IPS-15b (cell line): ENCODE data around the gene NEXMIF.
"Not testable (repeated sequence)": the region's sequence is repeated elsewhere in the genome, so short reads cannot be mapped to it uniquely, and the experiment has no call there.

Source experiments
- H3K27me3 ChIP-seq: one replicate; pipeline ENCODE4 v1.6.1; 2013; ENCODE audit warnings: low read length; ENCODE audit not compliant: control insufficient read depth, insufficient read depth
- H3K36me3 ChIP-seq: one replicate; pipeline ENCODE4 v1.6.1; 2013; ENCODE audit warnings: low read length; ENCODE audit not compliant: control insufficient read depth, insufficient read depth
- H3K4me1 ChIP-seq: one replicate; pipeline ENCODE4 v1.6.1; 2013; ENCODE audit warnings: mild to moderate bottlenecking, low read length; ENCODE audit not compliant: control insufficient read depth, insufficient read depth
- H3K4me3 ChIP-seq: one replicate; pipeline ENCODE4 v1.5.1; 2013; ENCODE audit warnings: low read depth, low read length
- H3K9ac ChIP-seq: one replicate; pipeline ENCODE4 v1.6.1; 2013; ENCODE audit warnings: low read depth, mild to moderate bottlenecking, low read length
- H3K9me3 ChIP-seq: one replicate; pipeline ENCODE4 v1.6.1; 2013; ENCODE audit warnings: mild to moderate bottlenecking, low read length; ENCODE audit not compliant: control insufficient read depth, insufficient read depth

The NEXMIF gene

GRCh38 chrX:74892561-74892960 is 32.7 kb downstream of the NEXMIF start:
- Histone ChIP-seq H3K36me3 (no peaks in the 10 kb centered on the region), H3K9ac (no peak overlapping the region), H3K4me1 (no peaks in the 10 kb centered on the region), H3K9me3 (no peaks in the 10 kb centered on the region), H3K4me3 (no peak overlapping the region), H3K27me3 (no peaks in the 10 kb centered on the region)

DNA sequence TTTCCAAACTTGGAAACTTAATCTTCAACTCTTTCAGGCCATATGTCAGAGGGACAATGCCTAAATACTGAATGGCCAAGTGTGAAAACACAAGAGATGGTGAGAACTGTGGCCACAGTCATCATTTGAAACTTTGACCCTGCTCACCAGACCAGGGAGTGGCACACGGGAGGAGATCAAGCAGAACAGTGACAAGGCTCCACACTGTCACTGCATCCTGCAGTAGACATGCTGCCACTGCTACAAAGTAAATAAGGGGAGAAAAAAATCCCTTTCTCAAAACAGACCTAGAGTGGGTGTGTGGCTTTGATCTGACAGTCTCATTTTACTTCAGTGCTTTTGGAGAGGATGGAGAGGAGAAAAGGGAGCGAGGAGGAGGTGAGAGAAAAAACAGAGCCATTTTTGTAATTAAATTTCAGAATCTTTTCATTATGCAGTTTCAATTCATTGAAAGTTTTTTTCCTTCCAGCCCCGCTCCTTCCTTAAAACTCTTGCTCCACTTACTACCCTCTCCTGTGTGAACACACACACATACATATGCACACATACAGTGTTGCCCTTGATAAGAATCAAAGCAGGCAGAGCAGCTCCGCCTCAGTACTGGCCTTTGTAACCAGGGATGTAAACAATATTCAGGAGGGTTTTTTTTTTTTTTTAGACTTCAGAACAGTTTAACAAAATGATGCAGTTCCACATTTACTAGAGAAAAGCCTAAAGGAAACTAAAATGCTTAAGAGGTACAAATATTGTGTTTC is 34.4 kb downstream of the NEXMIF start:
- Histone ChIP-seq H3K9me3 (no peaks in the 10 kb centered on the region), H3K27me3 (no peaks in the 10 kb centered on the region), H3K36me3 (no peaks in the 10 kb centered on the region), H3K4me3 (no peak overlapping the region), H3K9ac (no peak overlapping the region), H3K4me1 (no peaks in the 10 kb centered on the region)

DNA sequence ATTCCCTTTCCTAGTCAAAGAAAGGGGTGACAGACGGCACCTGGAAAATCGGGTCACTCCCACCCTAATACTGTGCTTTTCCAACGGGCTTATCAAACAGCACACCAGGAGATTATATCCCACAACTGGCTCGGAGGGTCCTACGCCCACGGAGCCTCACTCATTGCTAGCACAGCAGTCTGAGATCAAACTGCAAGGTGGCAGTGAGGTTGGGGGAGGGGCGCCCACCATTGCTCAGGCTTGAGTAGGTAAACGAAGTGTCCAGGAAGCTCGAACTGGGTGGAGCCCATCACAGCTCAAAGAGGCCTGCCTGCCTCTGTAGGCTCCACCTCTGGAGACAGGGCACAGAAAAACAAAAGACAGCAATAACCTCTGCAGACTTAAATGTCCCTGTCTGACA is 42.9 kb downstream of the NEXMIF start:
- H3K4me1 ChIP-seq, H3K9ac ChIP-seq, H3K27me3 ChIP-seq, H3K36me3 ChIP-seq, H3K9me3 ChIP-seq, H3K4me3 ChIP-seq: not testable (repeated sequence)

DNA sequence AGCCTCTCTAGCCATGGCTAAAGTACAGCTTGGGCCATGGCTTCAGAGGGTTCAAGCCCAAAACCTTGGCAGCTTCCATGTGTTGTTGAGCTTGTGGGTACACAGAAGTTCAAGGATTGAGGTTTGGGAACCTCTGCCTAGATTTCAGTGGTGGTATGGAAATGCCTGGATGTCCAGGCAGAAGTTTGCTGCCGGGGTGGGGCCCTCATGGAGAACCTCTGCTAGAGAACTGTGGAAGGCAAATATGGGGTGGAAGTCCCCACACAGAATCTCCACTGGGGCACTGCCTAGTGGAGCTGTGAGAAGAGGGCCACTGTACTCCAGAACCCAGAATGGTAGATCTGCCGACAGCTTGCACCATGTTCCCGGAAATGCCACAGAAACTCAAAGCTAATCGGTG is 59.5 kb downstream of the NEXMIF start:
- Histone ChIP-seq H3K4me3 (no peak overlapping the region), H3K36me3 (no peaks in the 10 kb centered on the region), H3K27me3 (no peaks in the 10 kb centered on the region), H3K4me1 (no peaks in the 10 kb centered on the region), H3K9ac (no peak overlapping the region), H3K9me3 (peaks cover 14% of the 10 kb centered on the region)

- Histone ChIP-seq H3K4me1 (no peaks in the 10 kb centered on the region), H3K4me3 (no peak overlapping the region), H3K36me3 (no peaks in the 10 kb centered on the region), H3K9ac (no peak overlapping the region), H3K9me3 (peaks cover 20% of the 10 kb centered on the region), H3K27me3 (no peaks in the 10 kb centered on the region)
Measured at GRCh38 chrX:74853255-74853654, 72.0 kb downstream of the NEXMIF start.

- Histone ChIP-seq H3K27me3 (no peaks in the 10 kb centered on the region), H3K9ac (no peak overlapping the region)
Measured at GRCh38 chrX:74835566-74835965, 89.7 kb downstream of the NEXMIF start.

GRCh38 chrX:74819797-74820196 is 105.5 kb downstream of the NEXMIF start:
- H3K9ac ChIP-seq, H3K27me3 ChIP-seq, H3K4me3 ChIP-seq, H3K4me1 ChIP-seq, H3K9me3 ChIP-seq, H3K36me3 ChIP-seq: not testable (repeated sequence)

More at GRCh38 chrX:74835566-74835965, 89.7 kb downstream of the NEXMIF start:
- H3K4me3 ChIP-seq = no peak overlapping the region
- H3K9me3 ChIP-seq = no peaks in the 10 kb centered on the region
- no peaks in the 10 kb centered on the region for H3K36me3 ChIP-seq
- H3K4me1 ChIP-seq = no peaks in the 10 kb centered on the region

- H3K27me3 ChIP-seq = no peaks in the 10 kb centered on the region
- H3K36me3 ChIP-seq = no peaks in the 10 kb centered on the region
- H3K9me3 ChIP-seq = no peaks in the 10 kb centered on the region
- no peak overlapping the region for H3K4me3 ChIP-seq
- H3K4me1 ChIP-seq = peaks cover 4% of the 10 kb centered on the region
- H3K9ac ChIP-seq = no peak overlapping the region
Measured at GRCh38 chrX:74814681-74815080, 110.6 kb downstream of the NEXMIF start.

DNA sequence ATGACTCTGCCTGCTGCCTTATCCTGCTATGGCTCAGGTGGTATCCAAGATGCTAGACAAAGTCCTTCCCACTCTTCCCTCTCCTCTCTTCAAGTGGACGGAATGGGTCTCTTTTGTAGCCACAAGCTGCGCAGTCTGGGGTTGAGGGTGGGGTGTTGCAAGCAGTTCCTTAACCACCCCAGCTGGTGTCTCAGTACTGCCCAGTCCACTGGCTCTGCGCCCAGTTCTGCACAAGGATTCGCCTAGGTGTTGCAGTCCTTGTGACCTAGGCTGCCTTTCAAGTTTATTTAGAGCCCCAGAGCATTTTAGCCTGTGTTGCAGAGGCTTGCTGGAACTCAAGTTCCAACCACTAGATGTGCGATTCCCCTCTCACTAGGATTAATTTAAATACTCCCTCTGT is 120.7 kb downstream of the NEXMIF start:
- no peak overlapping the region for H3K4me3 ChIP-seq
- no peaks in the 10 kb centered on the region for H3K36me3 ChIP-seq
- H3K9ac ChIP-seq = no peak overlapping the region
- no peaks in the 10 kb centered on the region for H3K9me3 ChIP-seq
- peaks cover 4% of the 10 kb centered on the region for H3K4me1 ChIP-seq
- H3K27me3 ChIP-seq = no peaks in the 10 kb centered on the region

DNA sequence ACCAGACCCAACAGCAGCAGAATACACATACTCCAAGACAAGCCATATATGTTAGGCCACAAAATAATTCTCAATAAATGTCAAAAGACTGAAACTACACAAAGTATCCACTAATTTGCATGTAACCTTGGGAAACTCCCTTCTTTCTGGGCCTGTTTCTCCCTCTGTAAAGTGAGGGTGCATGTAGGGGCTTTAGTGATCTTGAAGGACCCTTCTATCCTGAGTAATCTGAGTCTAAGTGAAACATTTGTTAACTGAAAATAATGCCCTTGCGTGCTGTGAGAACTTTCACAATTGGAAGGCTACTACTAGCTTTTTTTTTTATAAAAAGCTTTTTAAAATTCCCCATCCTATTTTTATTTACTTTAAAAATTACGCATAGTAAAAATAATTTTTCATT is 125.2 kb downstream of the NEXMIF start:
- H3K4me3 ChIP-seq = no peak overlapping the region

GRCh38 chrX:74797338-74797887 is 127.8 kb downstream of the NEXMIF start:
- H3K27me3 ChIP-seq = no peaks in the 10 kb centered on the region
- H3K4me3 ChIP-seq = no peak overlapping the region
- no peaks in the 10 kb centered on the region for H3K4me1 ChIP-seq
- no peak overlapping the region for H3K9ac ChIP-seq
- H3K36me3 ChIP-seq = no peaks in the 10 kb centered on the region
- H3K9me3 ChIP-seq = no peaks in the 10 kb centered on the region

More for the DNA sequence above, 125.2 kb downstream of the NEXMIF start:
- H3K4me1 ChIP-seq = peaks cover 3% of the 10 kb centered on the region
- no peaks in the 10 kb centered on the region for H3K27me3 ChIP-seq
- no peaks in the 10 kb centered on the region for H3K36me3 ChIP-seq
- H3K9me3 ChIP-seq = no peaks in the 10 kb centered on the region
- H3K9ac ChIP-seq = no peak overlapping the region

GRCh38 chrX:74788545-74789086 is 136.6 kb downstream of the NEXMIF start:
- Histone ChIP-seq H3K4me3 (no peak overlapping the region), H3K9me3 (no peaks in the 10 kb centered on the region), H3K27me3 (no peaks in the 10 kb centered on the region), H3K9ac (no peak overlapping the region), H3K36me3 (no peaks in the 10 kb centered on the region), H3K4me1 (no peaks in the 10 kb centered on the region)
